Breast epithelium (tissue), 3 donors: Measurements from ENCODE around the gene TMEM144.
"Not testable (repeated sequence)": the region's sequence is repeated elsewhere in the genome, so short reads cannot be mapped to it uniquely, and the experiment has no call there.

Experiments used
- CTCF ChIP-seq, 3 donors: fragments of 450-650 bp; IDR thresholded peaks; one replicate each; pipeline ENCODE4 v1.5.1; 2016 to 2017; ENCODE audit warnings: antibody characterized with exemption in 3 of 3, mild to moderate bottlenecking in 3 of 3, moderate library complexity in 3 of 3
- POLR2A ChIP-seq: fragments of 450-650 bp; IDR thresholded peaks from one replicate; pipeline ENCODE4 v1.6.1; 2016; ENCODE audit warnings: antibody characterized with exemption, mild to moderate bottlenecking, moderate library complexity
- POLR2AphosphoS5 ChIP-seq, 3 donors: sonication (generic); formaldehyde crosslinking; IDR thresholded peaks; one replicate each; pipeline ENCODE4 v1.6.1; 2017; ENCODE audit warnings: antibody characterized with exemption in 3 of 3

GRCh38 chr4:158228399-158228798 lies 18.1 kb downstream of the TMEM144 start:
- not testable (repeated sequence) for TF ChIP-seq CTCF (IDR thresholded peaks at IDR 0.05); POLR2A; POLR2AphosphoS5 (IDR thresholded peaks at IDR 0.05)
